Measurements from ENCODE around the gene FUT9.

The FUT9 gene

DNA sequence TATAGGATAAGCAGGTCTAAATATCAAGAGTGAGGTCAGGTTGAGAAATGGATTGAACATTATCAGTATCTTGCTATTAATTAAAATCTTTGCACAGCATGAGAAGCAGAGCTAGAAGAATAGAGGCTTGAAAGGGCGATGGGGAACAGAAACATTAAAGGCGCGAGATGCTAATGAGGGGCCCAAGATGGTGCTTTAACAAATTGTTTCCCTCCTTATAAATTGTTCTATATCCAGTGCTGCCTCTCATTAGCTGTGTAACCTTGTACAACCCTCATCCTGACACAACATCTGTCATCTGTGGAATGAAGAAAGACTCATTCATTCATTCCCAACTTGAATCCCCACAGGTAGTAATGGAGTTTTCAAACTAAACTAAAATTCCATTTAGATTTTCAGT lies 57.8 kb downstream of the FUT9 start:
- DNase-seq (ENCODE audit: low read depth, low spot score): no peak

DNA sequence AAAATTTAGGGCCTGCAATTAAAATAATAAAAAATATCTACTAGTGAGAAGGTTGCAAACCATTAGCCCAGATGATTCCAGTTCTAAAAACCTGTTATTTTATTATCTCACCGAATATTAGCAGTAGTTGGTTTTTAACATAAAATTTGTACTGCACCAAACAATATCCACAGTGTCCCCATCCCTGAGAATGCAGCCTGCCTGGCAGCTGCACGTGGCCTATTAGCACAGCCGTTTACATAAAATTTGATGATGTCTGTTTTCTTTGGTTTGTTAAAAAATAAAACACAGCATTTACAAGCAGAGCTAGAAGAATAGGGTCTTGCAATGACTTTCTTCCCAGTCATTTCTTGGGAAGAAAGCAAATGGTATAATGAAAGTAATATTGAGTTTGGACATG lies 58.2 kb downstream of the FUT9 start:
- DNase-seq (ENCODE audit: low read depth, low spot score): no peak

DNA sequence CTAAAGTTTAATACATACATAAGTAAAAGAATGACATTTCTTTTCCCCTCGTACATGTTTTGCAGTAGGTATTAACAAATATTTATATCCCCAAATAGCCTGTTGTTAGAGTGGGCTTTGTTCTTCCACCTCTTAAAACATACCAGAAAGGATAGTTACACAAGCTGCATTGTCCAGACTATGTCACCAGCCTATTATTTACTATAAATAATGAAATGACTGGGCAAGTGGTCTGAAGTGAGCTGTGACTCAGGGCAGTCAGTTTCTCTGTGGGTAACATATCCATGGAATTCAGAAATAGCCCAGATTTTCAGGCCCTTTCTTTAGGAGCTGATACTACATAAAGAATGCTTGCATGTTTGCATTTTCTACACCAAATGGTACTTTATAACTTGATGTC lies 60.1 kb downstream of the FUT9 start:
- DNase-seq (ENCODE audit: low read depth, low spot score): no peak

DNA sequence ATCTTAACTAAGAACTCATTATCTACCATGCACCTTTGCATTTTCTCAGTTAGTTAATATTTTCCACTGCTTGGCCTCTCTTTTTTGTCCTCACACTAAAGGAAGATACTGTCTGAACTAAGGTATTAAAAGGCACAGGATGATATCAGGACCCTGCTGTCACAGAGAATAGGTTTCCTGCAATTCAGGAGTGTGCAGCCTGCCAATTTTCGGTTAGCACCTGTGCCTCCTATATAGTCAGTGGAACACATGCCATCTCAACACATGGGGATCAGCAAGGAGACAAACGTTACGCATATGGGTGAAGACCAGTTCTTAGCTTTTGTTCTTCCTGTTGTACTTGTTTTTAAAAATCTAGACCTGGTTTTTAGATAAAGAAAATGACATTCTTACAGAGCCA lies 71.0 kb downstream of the FUT9 start:
- DNase-seq (ENCODE audit: low read depth, low spot score): no peak

DNA sequence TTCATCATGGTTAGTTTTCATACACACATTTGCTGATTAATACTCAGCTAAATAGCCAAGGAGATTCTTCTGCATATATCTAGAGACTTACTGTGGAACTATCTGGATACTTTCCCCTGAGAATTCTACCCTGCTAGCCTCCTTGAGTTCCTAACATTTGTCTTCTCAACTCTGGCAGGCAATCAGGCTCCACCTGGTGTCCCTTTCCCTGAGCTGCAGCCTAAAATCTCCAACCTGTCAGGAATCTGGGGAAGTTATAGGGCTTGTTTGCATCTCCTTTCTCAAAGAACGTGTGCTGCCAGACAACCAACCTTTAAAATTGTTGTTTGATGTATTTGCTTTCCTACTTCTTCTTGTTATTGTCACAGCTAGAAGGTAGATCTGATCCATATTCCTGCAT lies 73.4 kb downstream of the FUT9 start:
- no peak for DNase-seq (ENCODE audit: low read depth, low spot score)

DNA sequence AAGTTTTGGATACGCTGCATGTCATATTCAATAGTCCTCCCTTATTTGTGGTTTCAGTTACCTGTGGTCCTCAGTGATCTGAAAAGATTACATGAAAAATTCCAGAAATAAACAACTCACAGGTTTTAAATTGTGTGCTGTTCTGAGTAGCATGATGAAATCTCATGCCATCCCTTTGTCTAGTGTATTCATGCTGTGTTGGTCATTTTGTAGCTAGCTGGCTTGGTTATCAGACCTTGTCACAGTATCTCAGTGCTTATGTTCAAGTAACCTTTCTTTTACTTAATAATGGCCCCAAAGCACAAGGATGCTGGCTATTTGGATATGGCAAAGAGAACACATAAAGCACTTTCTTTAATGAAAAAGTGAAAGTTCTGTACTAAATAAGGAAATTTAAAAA lies 78.3 kb downstream of the FUT9 start:
- no peak for DNase-seq (ENCODE audit: low read depth, low spot score)

DNA sequence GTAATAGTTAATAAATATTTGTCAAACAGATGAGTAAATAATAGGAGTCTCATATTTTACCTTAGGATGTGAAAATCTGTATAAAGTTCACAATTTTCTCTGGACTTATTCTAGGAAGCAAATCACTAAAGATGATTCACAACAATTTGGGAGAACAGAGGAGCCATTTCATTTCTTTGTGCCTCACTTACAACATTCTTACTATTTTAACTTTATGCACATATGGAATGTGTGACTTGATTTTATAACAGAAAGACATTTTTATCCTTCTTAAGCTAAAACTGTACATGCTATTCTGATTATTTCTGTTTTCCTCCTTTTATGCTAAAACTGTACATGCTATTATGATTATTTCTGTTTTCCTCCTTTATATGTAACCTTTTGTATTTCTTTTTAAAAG lies 83.3 kb downstream of the FUT9 start:
- no peak for DNase-seq (ENCODE audit: low read depth, low spot score)

DNA sequence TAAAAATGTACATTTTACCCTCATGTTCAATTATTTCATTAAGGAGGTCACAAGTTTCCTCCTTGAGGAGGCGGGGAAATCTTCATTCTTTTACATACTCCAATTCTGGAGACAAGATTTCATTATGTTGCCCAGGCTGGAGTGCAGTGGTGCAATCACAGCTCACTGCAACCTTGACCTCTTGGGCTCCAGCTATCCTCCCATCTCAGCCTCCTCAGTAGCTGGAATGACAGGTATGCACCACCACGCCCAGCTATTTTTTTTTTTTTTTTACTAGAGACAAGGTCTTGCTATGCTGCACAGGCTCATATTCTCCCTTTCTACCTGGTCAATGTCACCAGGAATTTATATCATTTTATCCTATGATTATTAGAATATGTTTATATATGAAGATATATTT lies 85.8 kb downstream of the FUT9 start:
- no peak for DNase-seq (ENCODE audit: low read depth, low spot score)

DNA sequence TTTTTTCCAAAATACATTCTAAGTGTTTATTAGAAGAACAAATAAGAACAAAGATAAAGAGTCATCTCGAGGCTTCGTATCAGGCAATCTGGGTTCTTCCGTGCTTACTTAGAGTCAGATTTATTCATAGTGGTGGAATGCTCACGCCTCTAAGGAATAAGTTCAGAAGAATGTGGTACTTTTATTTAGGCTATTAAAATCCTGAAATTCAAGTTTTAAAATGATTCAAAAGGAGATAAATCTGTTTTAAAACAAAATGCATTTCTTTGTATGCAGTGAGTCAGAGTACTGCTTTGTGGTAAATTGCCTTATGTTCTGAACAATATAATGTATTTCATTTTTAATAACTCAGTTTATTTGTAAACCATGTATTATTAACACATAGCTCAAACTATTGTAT lies 89.1 kb downstream of the FUT9 start:
- no peak for DNase-seq (ENCODE audit: low read depth, low spot score)

DNA sequence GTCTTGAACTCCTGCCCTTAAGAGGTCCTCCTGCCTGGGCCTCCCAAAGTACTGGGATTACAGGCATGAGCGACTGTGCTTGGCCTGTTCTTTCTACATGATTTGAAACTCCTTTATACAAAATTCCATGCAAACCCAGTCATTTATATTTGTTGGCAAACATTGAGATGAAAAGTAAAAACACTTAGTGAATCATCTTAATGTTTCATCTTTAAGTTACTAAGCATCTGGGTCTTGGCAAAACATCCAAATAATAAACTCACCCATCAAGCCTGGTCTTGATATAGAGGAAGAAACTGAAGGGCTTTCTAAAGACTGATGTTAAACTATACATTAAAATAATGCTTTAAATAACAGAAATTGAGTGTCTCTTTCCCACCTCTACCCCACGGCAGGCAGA lies 95.1 kb downstream of the FUT9 start:
- DNase-seq (ENCODE audit: low read depth, low spot score): no peak

DNA sequence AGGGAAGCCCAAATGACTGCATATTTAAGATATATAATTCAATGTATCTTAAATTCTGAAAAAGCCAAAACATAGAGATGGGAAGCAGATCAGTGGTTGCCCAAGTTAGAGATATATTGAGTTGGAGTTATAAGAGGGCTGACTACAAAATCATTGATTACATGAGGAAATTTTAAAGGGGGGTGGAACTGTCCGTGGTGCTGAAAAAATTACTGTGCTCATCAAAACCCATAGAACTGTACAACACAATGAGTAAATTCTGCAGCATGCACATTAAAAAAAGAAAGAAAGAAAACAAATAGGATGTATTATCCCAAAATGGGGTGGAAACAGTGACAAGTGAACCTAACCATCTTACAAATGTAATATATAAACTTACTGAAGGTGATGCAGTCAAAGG lies 100.9 kb downstream of the FUT9 start:
- DNase-seq (ENCODE audit: low read depth, low spot score): no peak

DNA sequence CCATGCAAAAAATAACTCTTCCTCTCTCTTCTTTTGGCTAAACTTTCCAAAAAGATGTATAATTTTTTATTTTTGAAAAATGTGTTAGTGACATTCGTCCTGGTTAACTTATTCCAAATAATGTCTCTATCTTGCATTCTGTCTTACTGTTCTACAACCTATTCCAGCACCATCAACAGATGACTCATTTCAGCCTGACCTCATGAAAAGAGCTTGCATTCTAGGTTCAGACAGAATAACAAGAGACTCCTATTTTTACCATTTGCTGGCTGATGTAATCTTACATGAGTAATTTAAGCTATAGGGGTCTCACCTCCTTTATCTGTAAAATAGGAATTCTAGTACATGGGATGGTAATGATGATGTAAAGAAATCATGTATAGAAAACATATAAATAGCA lies 109.0 kb downstream of the FUT9 start:
- DNase-seq (ENCODE audit: low read depth, low spot score): no peak

DNA sequence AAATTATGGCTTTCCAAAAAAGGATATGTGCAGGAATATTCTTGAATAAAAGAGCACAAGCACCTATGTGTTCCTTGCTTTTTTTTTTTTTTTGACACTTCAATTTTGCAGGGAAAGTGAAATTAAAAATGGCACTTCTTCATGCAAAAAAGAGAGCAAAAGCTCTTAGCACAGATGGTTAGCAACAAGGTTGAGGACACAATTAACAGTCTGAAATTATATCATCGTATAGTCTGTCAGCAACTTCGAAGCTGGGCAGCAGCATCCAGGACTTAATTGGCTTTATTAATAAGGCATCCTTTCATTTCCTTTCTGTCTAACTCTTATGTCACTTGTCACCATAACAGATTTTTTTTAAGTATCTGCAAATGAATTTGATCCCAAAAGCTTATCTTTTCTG lies 122.6 kb downstream of the FUT9 start:
- no peak for DNase-seq (ENCODE audit: low read depth, low spot score)

DNA sequence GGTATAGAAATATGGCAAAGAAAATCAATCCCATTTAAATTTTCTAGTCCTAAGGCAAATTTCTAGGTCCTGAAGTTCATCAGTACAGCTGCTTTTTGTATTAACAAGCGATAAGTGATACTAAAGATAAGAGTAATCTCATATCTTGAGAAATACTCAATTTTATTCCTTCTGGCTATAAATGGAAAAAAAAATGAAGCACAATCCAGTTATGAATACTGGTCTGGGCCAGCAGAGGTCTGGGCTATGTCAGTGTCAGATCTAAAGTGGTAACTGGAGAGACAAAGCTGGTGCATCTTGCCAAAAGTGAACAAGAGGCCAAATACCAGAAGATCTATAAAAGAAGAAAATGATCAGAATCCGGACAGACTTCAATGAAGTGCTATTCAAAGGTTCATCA lies 126.4 kb downstream of the FUT9 start:
- no peak for DNase-seq (ENCODE audit: low read depth, low spot score)

DNA sequence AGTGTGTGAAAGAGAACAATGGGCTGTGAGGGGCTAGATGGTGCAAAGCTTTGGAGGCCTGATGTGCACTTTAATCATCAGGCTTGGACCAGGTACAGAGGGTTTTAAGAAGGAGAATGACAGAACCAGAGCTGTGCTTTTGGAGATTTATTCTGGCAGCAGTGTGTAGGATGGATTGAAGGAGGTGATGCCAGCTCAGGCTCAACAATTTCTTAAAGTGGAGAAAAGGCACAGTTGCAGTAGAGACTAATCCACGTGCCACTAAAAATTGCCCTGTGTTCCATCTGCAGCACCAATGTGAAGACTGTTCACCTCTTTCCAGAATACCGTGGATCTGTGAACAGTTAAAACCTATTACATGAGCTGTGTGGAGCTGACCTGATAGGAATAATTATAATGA lies 134.7 kb downstream of the FUT9 start:
- no peak for DNase-seq (ENCODE audit: low read depth, low spot score)

DNA sequence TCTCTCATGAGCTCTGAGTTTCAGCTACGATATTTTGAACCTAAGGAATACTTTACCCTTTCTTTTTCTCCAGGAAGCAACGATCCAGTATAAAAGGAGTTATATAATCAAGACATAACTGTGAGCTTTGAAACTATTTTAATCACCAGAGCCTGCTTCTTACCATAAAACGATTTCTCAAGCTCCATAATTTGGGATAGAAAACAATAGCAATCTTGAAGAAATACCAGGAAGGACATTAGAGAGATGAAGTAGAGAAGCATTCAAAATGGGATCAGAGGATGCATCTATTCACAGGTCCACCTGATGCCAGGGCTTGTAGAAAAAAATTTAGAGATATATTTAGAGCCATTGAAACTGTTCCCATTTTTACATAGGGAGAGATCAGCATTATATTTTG lies 135.9 kb downstream of the FUT9 start:
- DNase-seq (ENCODE audit: low read depth, low spot score): no peak

DNA sequence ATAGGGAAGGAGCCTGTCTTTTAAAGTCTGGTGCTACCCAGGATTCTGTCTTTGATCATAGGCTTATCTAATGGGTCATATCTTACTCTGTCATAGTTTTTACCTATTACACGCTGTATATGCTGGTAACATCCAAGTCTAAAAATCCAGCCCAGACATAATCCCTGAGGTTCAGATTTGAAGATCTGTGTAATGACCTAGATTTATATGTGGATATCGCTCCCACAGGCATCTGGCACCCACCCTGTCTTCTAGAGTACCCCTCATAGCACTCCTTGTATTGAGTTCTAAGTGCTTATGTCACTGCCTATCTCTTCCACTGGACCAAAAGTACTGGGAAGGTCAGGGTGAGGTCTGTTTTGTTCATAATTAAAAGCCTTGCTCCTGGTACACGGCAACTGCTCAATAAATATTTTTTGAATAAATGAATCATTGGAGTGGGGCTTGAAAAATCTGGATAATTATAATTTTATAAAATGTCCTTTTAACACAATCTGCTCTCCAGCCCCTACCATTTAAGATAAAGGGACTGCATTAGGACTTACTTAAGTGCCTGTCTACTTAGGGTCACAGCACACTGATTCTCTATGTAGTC lies 136.4 kb downstream of the FUT9 start:
- DNase-seq (ENCODE audit: low read depth, low spot score): no peak

DNA sequence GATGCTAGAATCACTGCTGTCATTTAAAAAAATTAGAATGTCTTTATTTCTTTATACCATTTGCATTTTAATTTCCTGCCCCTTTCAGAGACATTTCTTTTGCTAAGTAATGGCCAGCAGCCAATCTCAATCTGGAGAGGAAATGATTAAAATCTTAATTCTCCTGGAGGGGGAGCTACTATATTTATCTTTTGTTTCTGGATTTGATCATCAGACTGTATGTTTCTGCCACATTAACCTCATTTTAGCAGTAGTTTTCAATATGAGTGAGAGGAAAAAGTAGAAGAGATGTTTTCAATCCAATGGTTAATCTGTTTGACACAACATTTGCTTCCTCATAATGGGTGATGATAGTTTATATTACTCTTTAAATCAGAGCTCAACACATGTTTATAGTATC lies 138.0 kb downstream of the FUT9 start:
- DNase-seq (ENCODE audit: low read depth, low spot score): no peak

DNA sequence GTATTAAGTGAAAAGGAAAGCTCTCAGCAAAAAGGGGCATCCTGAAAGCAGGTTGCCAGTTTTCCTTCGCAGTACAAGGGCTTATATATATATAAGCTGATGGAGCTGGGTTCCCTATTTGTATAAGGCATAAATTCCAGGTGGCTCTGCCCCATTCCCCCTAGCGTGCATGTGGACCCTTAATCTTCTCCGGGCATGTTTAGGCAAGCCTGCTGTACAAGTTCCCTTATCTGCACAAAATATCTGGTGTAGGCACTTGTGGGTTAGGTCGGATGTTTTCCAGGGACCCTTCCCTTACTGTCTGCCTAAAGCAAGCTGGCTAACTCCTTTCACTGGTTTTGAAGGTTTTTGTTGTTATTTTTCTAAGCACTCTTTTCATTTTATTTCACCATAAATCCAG lies 140.7 kb downstream of the FUT9 start:
- DNase-seq (ENCODE audit: low read depth, low spot score): no peak

DNA sequence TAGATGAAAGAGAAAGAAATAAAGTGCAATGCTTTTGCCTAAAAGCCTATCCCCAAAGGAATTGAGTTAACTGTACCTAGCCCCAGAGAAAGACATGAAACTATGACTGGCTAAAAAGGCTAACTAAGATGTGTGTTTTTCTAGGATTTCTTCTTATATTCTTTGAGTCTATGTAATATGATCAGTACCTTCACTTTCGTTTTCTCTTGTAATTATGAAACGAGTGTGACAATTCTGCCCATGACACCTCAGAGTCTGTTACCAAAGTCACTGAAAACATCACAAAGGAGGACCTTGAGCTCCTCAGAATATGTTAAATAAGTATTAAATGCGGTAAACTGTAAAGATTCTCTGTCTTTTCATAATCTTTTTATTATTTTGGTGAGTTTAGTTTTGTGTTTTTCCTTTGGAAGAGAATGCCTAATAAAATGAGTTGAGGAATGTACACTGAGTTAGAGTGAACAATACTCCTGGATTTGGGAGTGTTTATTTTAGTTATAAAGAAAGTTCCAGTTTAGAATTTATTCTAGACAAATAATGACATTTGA lies 141.3 kb downstream of the FUT9 start:
- DNase-seq (ENCODE audit: low read depth, low spot score): no peak

DNA sequence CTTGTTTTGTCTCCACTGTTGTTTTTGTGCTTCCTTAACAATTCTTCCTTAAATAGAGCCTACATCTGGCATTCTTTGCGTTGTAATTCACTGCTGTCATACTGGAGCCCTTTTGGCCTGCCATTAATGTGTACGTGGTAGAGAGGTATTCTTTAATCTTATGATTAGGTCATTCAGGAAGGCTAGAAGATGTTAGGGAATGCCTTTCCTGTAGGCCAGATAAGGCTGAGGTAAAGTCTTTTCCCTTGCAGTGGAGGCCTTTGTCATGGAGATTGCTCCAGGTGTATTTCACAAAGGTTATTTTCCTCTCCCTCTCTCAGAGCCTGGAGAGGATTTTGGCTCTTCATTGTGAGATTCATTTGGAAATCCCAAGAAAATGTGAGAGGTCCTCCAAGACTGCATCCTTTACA lies 146.9 kb downstream of the FUT9 start:
- no peak for DNase-seq (ENCODE audit: low read depth, low spot score)

DNA sequence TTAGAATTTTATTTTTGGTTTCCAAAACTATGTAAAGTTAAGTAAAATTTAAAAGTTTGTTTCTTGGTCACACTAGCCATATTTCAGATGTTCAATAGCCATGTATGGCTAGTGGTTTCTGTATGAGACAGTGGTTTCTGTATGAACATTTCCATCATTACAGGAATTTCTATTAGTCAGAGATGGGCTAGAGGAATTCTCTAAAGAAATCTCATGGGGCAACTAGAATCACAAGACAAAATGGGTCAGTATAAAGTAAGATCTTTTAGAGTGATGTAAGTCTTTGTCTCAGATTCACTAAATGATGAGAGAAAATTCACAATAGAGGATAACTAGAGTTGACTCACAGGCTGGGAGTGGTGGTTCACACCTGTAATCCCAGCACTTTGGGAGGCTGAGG lies 149.0 kb downstream of the FUT9 start:
- no peak for DNase-seq (ENCODE audit: low read depth, low spot score)

DNA sequence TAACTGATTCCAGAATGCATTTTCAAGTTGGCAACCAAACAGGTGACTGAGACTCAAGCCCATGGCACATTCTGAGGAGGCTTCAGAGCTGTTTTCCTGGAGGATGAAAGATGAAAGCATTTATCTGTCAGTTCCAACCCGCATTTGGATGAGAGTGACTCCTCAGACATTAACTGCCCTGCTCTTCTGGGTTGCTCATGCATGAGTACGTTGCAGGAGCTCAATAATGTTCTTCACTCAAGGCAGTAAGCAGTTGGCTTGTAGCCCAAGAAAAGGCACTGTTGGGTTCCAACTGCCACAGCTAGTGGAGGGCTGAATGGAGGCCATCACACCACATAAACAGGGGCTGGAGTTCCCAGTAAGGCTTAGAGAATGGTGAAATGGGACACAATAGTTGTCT lies 155.3 kb downstream of the FUT9 start:
- no peak for DNase-seq (ENCODE audit: low read depth, low spot score)

DNA sequence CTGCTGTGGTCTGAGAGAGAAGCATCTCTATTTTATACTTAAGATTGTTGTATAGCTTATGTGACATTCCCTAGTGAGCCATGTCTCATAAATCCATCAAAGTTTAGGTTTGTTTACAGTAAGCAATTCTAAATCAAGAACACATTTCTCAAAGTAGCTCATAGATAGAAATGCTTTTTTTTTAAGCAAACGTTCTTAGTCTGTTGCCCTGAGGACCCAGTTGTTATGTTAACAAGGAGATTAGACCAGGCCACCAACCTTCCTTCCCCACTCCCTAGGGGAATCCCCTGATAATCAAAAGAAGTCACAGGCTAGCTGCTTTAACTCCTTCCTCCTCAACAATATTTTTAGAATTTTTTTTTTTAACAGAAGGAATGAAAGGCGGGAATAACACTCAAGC lies 169.0 kb downstream of the FUT9 start:
- DNase-seq (ENCODE audit: low read depth, low spot score): no peak

All from smooth muscle cell of the brain vasculature (primary cell).